Measurements from ENCODE around the gene PIK3CD. TPM values are rescaled to one million over a fixed set of nuclear protein-coding genes. Genes with fewer than 3 reads are reported as not detected.

PIK3CD gene
- total RNA-seq = 3.3 TPM
- long read RNA-seq, partial matches to known transcripts = 5 of 5 reads
- long read RNA-seq, other reads (novel, unspliced or antisense) = 0 of 5 reads

DNA sequence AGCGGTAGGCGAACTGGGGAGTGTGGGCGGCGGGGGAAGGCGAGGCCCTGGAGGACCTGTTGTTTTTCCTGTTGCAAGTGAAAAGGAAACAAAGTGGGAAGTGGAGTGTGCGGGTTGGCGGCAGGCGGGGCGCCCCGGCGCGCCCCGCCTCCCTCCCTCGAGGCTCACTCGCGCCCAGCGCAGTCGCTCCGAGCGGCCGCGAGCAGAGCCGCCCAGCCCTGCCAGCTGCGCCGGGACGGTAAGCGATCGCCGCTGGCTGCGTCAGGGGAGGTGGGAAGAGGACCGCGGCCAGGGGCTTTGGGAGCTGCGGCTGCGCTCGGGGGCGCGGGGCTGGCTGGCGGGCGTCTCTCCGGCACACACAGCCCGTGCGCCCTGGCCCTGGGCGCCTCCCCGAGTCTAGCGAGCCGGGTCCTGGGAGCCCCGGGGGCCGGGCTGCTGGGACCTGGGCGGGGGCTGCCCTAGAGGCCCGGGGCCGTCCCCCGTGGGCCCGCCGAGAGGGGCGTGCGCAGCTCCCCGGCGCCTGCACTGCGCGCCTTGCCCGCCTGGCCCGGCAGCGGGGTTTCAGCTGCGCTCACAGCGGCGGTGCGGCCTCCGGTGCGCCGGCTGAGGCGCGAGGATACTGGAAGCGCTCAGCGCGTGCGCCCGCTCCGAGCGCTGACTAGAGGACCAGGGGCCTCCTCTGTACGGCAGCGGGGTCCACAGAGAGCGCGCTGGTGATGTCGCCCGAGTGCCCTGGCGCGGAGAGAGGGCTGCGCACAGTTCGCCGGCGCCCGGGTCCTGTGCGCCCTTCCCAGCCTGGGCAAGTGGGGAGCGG lies at the start of gene PIK3CD:
TSS of gene PIK3CD (plus strand) at position 167 of the 814 bp plus-strand sequence. CDS start 58,725 bp downstream, outside the sequence.
- DNase-seq (peak; percentile 60), ATAC-seq (ENCODE audit: poor library complexity) (peak; percentile 63)
- intact Hi-C loops (cut with DNase I) = no loop called here

DNA sequence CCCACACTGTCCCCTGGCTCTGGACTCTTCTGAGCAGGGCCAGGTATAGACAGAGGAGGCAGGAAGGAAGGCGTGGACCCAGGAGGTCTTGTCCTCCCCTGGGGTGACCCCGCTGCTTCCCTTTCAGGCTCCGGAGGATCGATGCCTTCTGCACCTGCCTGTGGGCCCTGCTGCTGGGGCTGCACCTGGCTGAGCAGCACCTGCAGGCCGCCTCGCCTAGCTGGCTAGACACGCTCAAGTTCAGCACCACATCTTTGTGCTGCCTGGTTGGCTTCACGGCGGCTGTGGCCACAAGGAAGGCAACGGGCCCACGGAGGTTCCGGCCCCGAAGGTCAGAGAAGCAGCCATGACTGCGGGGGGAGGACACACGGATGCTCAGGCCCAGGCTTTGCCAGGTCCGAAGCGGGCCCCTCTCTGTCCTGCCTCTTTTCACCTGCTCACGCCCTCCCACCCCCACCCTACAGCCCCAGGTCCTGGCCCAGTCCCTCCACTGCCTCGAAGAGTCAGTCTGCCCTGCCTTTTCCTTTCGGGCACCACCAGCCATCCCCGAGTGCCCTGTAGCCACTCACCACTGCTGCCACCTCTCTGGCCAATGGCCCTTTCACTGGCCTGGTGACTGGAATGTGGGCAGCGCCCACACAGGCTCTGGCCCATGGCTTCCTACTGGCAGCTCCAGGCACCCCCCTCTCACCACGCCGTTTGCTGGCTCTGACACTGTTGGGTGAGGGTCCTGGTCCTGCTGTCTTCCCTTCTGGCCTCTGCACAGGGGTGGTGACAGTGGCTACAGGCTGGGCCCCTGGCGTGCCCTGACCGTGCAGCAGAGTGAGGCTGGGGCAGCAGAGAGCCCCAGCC lies 49.4 kb upstream of the PIK3CD start:
- DNase-seq = no peak
- intact Hi-C loops (cut with DNase I) = no loop called here

DNA sequence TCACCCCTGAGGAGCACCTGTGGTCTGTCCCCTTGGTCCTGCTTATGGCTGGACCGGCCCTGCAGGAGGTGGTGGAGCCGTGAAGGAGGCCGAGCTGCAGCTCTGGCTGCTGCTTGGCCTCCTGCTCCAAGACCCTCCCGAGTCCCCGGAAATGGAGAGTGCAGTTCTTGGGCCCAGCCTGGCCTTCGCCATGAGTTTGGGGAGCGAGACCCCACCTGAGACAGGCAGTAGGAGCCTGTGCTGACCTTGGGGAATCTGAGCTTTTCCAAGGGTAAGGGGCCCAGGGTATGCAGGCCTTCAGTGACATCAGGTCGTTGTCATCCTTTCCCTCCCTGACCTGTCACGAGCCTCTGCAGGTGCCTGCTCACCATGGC lies 48.8 kb upstream of the PIK3CD start:
- no peak for ATAC-seq (ENCODE audit: poor library complexity)
- no peak for DNase-seq
- intact Hi-C loops (cut with DNase I) = no loop called here

More for the DNA sequence above, 49.4 kb upstream of the PIK3CD start:
- no peak for ATAC-seq (ENCODE audit: poor library complexity)

DNA sequence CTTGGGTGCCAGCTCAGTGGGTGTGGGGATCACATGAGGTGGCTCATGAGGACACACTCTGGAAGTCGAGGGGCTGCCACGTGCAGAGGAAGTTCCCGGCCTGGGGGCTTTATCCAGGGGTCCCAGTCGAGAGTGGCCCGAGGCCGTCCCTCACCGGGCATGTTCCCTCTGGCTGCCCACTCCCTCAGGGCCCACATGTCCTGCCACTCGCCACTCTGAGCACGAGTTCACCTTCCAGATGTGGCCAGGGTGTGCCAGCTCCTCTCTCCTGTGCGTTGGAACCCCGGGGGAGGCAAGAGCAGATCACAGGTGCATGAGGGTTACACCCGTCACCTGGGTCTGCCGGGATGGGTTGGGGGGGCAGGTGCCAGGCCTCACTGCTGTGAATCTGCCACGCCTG lies 48.2 kb upstream of the PIK3CD start:
- ATAC-seq (ENCODE audit: poor library complexity) = no peak

DNA sequence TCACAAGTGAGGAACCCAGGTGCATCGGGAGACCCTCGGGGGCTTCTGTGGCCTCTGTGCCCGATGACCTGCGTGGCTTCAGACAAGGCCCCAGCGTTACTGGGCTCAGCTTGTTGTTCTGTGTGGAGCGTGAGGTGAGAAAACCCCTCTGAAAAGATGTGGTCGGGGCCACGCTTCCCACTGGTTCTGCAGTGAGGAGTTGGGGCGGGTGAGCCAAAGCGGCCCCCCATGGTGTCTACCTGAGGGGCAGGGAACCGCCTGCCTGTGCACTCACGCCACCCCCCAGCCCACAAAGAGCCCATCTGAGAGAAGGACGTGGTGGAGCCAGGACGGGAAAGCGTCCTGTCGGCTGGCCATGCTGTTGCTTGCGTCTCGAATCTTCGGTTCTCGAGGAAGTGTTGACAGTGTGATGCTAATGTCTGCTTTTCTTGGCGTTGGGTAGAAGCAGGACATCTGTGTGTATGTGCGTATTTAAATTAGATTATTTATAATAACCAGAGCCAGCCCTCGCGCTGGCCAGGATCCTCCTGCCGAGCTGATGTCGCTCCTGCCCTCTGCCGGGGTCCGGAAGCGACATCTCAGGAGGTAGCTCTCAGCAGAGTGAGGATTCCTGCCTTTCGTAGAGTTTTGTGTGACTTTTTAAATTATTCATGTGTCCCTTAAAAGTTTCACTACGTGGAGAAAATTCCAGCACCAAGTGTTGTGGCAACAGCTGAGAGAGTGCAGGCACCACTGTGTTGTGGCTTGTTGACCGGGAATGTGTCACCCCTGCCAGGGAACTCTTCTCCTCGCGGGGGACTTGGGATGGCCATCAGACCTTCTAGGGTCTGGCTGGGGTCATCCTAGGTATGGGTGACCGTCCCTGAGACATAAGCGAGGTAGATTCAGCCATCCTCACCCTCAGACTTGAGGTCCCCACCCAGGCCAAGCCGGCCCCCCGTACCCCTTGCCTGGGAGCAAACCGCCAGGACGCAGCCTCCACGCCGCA lies 47.5 kb upstream of the PIK3CD start:
- intact Hi-C loops (cut with DNase I) = no loop called here
- ATAC-seq (ENCODE audit: poor library complexity) (peak; percentile 21), DNase-seq (no peak)

More for the DNA sequence above, 48.2 kb upstream of the PIK3CD start:
- no peak for DNase-seq
- intact Hi-C loops (cut with DNase I) = no loop called here

DNA sequence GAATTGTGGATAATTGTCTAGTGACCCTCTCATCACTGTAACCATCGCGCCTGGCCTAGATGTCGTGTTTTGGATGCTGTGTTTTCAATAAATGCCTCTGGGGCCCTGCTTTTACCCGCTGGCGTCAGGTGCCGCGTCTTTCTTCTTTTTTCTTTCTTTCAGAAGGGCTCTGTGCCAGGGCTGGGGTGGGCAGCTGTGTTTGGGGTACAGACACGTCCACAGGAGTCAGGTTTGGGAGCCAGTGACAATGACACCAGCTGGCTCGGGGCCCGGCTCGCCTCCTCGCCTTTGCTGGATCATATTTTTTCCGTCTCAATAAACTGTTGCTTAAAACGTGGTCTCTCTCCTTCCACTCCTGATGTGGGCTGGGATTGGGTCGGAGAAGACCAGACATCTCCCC lies 46.7 kb upstream of the PIK3CD start:
- intact Hi-C loops (cut with DNase I) = no loop called here
- no peak for DNase-seq

DNA sequence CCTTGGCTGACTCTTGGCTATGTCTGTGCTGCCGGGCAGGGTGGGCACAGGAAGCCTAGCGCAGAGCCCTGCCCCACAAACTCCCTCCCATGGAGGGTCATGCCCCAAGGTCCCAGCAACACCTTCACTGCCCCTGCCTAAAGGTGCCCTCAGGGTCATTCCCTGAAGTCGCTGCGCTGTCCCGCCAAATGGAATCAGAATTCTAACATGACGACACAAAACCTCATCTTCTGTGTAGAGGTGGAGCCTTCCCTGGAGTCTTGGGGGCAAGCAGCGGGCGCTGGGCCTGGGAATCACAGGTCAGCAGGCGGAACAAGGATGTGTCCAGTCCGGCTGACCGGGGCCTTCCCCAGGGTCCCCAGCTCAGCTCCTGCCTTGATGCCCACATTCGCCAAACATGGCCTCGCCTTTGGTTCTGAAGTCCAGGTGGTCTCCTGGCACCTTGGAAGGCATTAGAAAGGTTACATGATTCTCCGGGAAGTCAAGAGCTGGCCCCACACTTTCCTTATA lies 45.5 kb upstream of the PIK3CD start:
- DNase-seq = no peak
- ATAC-seq (ENCODE audit: poor library complexity) = no peak
- intact Hi-C loops (cut with DNase I) = no loop called here

More for the DNA sequence above, 46.7 kb upstream of the PIK3CD start:
- no peak for ATAC-seq (ENCODE audit: poor library complexity)

DNA sequence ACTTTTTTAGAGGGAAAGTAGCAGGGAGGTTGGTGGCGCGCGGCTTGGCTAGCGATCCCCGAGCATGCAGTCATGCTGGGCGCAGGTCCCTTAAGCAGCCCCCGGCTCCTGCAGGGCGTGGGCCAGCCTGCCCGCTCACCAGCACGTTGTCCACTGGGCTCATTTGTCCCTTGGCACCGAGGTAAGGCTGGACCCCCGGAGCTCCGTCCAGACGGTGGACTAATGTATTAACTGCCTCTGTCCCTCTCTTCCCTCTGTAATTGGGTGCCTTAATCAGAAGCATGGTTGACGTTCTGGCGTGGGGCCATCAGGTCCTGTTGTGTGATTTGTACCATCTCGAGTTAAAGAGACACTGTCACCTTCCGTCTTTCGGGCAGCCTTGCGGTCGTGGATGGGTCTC lies 45.1 kb upstream of the PIK3CD start:
- DNase-seq = no peak
- intact Hi-C loops (cut with DNase I) = no loop called here
- ATAC-seq (ENCODE audit: poor library complexity) = no peak

DNA sequence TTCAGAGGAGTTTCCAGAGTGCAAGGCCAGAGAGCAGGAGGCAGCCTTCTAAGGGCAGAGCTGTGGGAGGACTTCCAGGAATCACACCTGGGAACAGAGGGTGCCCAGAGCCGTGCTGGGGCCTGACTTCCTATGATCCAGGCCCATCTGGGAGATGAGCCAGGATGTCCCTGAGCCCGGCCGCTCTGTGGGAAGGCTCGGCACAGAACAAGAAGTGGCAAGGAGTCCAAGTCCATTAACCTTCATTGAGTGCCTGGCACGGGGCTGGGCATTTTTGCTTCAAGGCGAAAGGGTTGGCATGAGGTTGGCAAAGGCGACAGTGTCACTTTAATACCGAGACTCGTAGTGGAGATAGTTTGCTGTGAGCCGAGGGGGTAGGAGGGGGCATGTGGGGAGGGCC lies 44.6 kb upstream of the PIK3CD start:
- peak; percentile 69 for DNase-seq
- peak; percentile 70 for ATAC-seq (ENCODE audit: poor library complexity)

DNA sequence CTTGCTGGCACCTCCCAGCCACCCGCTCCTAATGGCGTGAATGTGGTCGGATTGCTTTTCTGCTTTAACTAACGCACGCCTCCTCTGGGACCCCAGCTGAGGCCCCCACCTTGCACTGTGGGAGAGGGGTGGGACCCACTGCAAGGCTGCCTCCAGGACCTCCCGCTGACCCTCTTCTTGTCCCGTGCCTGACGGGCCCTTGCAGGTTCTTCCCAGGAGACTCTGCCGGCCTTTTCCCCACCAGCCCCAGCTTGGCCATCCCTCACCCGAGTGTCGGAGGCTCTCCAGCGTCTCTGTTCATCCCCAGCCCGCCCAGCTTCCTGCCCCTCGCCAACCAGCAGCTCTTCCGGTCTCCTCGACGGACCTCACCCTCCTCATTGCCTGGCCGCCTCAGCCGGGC lies 44.2 kb upstream of the PIK3CD start:
- DNase-seq = no peak
- ATAC-seq (ENCODE audit: poor library complexity) = no peak
- intact Hi-C loops (cut with DNase I) = no loop called here

More for the DNA sequence above, 44.6 kb upstream of the PIK3CD start:
- intact Hi-C loops (cut with DNase I) = no loop called here

DNA sequence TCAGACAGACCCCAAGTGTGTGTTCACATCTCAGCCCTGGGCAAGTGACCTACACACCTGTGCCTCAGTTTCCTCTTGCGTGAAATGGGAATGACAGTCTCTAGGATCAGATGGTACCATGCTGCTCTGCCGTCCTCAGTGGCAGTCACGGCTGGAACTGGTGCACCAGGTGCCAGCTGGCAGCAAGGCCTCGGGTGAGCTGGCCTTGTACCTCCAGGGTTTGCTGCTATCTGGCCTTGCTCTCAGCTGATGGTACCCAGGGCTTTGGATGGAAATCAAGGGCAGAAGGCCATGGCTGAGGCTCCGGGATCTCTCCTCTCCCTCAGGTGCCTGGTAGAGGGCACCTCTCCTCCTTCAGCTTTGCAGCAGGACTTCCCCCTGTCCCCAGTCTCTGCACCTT lies 41.5 kb upstream of the PIK3CD start:
- intact Hi-C loops (cut with DNase I) = no loop called here
- peak; percentile 71 for DNase-seq
- peak; percentile 55 for ATAC-seq (ENCODE audit: poor library complexity)

DNA sequence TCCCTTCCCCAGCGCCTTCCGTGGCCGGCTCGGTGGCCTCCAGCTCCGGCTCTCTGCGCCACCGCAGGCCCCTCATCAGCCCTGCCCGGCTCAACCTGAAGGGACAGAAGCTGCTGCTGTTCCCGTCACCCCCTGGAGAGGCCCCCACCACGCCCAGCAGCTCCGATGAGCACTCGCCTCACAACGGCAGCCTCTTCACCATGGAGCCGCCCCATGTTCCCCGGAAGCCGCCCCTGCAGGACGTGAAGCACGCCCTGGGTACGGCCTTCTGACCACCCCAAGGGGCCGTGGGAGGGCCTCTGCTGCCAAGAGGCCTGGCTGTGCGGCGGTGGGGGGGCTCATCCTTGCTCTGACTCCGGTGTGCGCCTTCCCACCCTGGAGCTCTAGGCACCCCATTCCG lies 41.0 kb upstream of the PIK3CD start:
- intact Hi-C loops (cut with DNase I) = no loop called here
- DNase-seq = no peak
- ATAC-seq (ENCODE audit: poor library complexity) = no peak

DNA sequence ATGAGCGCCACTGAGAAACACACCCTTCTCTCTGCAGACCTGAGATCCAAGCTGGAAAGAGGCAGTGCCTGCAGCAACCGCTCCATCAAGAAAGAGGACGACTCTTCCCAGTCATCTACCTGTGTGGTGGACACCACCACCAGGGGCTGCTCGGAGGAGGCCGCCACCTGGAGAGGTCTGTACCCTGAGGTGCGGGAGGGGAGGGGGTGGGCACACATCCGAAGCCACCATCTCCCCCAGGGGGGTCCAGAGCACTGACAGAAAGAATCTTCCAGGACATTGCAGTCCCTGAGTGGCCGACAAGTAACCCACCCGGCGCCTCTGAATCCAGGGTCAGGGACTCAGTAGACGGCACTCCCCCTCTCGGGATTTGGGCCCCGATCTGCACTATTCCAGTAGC lies 39.8 kb upstream of the PIK3CD start:
- ATAC-seq (ENCODE audit: poor library complexity) = no peak
- no peak for DNase-seq
- intact Hi-C loops (cut with DNase I) = no loop called here

DNA sequence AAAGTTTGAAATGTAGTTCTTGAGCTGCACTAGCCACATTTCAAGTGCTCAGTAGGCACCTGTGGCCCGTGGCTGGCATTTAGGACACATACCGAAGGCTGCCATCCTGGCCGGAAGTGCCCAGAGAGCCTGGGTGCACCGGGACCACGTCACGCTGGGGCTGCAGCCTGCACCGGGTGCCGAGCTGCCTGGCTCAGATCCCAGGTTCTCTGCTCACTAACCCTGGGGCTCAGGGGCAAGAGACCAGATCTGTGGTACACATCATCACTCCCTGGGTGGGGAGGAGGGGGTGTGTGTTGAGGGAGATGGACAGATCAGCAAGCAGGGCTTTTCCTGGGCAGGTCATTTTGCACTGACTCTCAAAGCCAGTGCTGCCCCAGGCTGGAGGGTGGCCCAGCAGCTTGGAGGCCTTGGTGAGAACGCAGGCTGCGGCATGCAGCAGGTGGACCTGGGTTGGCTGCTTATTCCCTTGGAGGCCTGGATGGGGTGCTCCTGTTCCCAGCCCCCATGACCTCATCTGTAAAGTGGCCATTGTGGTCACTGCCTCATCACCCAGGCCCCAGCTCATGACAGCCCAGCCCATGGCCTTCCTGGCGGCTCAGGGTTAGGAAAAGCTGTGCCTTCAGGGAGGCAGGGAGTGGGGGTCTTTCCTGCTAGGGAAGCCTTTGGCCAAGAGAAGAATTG lies 39.2 kb upstream of the PIK3CD start:
- DNase-seq (no peak), ATAC-seq (ENCODE audit: poor library complexity) (no peak)
- intact Hi-C loops (cut with DNase I) = no loop called here

DNA sequence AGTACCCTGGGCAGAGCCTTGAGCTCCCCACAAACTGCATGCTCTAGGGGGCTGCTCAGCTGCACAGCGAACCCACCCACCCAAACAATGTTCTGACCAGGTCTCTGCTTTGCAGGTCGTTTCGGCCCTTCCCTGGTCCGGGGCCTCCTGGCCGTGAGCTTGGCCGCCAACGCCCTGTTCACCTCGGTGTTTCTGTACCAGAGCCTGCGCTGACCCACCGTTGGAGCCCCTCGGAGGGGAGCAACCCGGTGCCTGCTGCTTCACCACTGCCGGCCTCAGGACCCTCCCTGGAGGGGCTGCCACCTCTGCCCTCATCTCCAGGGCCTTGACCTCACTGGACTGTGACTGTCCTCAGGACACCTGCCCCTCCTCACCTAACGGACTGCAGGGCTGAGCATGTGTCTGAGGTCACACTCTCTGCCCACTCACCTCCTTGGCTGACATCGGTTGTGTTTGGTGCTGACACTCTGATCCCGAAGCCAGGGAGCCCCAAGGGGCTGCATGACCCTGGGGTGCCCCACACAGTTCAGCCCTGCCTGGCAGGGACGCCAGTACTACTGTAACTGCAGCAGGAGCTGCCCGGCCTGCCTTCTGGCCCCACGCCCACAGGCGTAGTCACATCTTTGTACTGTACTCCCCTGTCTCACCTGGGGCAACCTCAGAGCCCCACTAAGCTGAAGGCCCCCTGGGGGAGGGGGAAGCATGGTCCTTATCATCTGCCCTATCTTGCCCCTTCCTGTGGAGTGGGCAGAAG lies 38.5 kb upstream of the PIK3CD start:
- intact Hi-C loops (cut with DNase I) = no loop called here
- ATAC-seq (ENCODE audit: poor library complexity) (no peak), DNase-seq (no peak)

DNA sequence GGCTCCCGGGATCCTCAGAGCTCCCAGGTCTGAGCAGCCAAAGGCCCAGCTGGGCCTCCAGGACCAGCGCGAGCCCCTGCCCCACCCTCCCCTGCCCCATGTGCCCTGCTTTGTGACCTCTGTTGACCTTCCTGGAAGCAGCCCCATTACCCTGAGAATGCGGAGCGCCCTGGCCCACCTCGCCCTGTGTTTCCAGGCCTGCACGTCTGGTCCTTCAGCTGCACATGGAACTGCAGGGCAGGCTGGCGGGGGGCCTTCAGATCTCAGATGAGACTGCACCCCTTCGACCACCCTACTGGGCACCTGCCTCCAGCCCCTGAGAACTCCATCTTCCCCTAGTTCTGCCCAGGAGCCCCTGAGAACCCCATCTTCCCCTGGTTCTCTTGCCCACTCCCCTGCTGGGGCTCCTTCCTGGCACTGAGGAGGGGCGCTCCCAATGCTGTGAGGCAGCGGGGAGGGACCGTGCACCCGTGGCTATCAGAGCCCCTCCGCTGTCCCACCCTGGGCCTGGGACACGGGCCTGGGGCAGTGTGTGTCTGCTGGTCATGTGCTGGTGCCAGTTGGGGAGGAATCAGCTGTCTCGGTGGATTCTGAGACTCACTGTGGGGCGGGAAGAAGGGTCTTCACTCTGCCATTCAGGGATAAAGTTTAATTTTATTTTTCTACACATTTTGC lies 37.8 kb upstream of the PIK3CD start:
- no peak for DNase-seq
- intact Hi-C loops (cut with DNase I) = no loop called here
- no peak for ATAC-seq (ENCODE audit: poor library complexity)

Measured in Right ventricle myocardium superior (tissue), 1 donor.